Femur (tissue), 1 donor: ENCODE measurements around the gene HOXB4.
A peak's percentile ranks its signal among the peaks of the same experiment; 100 is the strongest.

Experiments
- DNase-seq: peaks from one replicate; pipeline ENCODE4 v3.0.0-alpha.2; 2017

HOXB4 gene

GRCh38 chr17:48613862-48614694, 35.9 kb upstream of the HOXB4 start:
- no peak for DNase-seq

GRCh38 chr17:48612854-48613691, 34.9 kb upstream of the HOXB4 start:
- DNase-seq = no peak

- no peak for DNase-seq
These were observed 34.3 kb upstream of the HOXB4 start for GRCh38 chr17:48612456-48612853.

GRCh38 chr17:48611681-48612455, 33.7 kb upstream of the HOXB4 start:
- DNase-seq = no peak

GRCh38 chr17:48611213-48611612, 33.1 kb upstream of the HOXB4 start:
- DNase-seq = no peak

GRCh38 chr17:48610282-48611211, 32.4 kb upstream of the HOXB4 start, which contains the start of gene HOXB7:
Gene HOXB7 (minus strand): TSS chr17:48611017. CDS start chr17:48610918, 99 bp downstream.
- DNase-seq = peak; percentile 75

- DNase-seq = no peak
These were observed 31.7 kb upstream of the HOXB4 start for GRCh38 chr17:48609759-48610281.

- DNase-seq = no peak
These were observed 30.9 kb upstream of the HOXB4 start for GRCh38 chr17:48609033-48609432.

- no peak for DNase-seq
These were observed 30.3 kb upstream of the HOXB4 start for GRCh38 chr17:48608494-48608834.

- DNase-seq = no peak
These were observed 28.9 kb upstream of the HOXB4 start for GRCh38 chr17:48606892-48607614.

GRCh38 chr17:48605991-48606891, 28.1 kb upstream of the HOXB4 start:
- no peak for DNase-seq

- DNase-seq = no peak
These were observed 27.3 kb upstream of the HOXB4 start for GRCh38 chr17:48605409-48605919.

GRCh38 chr17:48604770-48605329, 26.7 kb upstream of the HOXB4 start, which contains the start of gene HOXB6:
Gene HOXB6 (minus strand): TSS chr17:48604986. CDS start chr17:48598150, 6,836 bp downstream.
- no peak for DNase-seq

- DNase-seq = no peak
These were observed 26.0 kb upstream of the HOXB4 start for GRCh38 chr17:48603959-48604769.

- no peak for DNase-seq
These were observed 23.6 kb upstream of the HOXB4 start for GRCh38 chr17:48601539-48602425.

GRCh38 chr17:48601207-48601538, 23.0 kb upstream of the HOXB4 start:
- no peak for DNase-seq
